Measurements from ENCODE around the gene JAK2. TPM values are rescaled to one million over a fixed set of nuclear protein-coding genes. Genes with fewer than 3 reads are reported as not detected.

Gene JAK2
- total RNA-seq, 2 donors from 2014 or later = 10.4 to 12.3 TPM

DNA sequence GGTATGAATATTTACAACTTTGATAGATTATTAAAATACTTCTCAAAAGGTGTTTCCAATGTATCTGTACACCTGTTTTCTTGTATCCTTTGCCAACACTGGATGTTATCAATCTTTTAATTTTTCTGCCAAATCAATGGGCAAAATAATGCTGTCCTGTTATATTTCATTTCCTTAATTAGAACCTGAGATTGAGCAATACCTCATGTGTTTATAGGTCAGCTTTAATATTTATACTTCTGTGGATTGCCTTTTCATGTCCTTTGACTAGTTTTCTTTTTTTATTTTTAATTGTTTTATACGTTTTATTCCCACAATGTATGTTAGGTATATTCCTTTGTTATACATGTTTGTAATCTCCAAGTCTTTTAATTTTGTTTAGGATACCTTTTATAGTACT is 77.6 kb downstream of the JAK2 start:
- Mint-ChIP-seq H3K9me3 (no peaks in the 10 kb centered on the region), H3K27ac (no peak overlapping the region), H3K36me3 (ENCODE audit: low read depth) (peaks cover 3% of the 10 kb centered on the region), H3K4me3 (no peak overlapping the region), H3K27me3 (ENCODE audit: insufficient read depth) (no peaks in the 10 kb centered on the region), H3K4me1 (no peaks in the 10 kb centered on the region)
- H3K4me1 ChIP-seq (ENCODE audit: control insufficient read depth, insufficient read depth, low read length) = no peaks in the 10 kb centered on the region
- H3K27me3 ChIP-seq (ENCODE audit: control insufficient read depth, insufficient read depth, low read length, poor library complexity, severe bottlenecking) = no peaks in the 10 kb centered on the region
- no peak overlapping the region for H3K9ac ChIP-seq (ENCODE audit: extremely low read depth, low read length, poor library complexity, severe bottlenecking)
- DNase-seq = no peak
- TF ChIP-seq, protein P1, sequence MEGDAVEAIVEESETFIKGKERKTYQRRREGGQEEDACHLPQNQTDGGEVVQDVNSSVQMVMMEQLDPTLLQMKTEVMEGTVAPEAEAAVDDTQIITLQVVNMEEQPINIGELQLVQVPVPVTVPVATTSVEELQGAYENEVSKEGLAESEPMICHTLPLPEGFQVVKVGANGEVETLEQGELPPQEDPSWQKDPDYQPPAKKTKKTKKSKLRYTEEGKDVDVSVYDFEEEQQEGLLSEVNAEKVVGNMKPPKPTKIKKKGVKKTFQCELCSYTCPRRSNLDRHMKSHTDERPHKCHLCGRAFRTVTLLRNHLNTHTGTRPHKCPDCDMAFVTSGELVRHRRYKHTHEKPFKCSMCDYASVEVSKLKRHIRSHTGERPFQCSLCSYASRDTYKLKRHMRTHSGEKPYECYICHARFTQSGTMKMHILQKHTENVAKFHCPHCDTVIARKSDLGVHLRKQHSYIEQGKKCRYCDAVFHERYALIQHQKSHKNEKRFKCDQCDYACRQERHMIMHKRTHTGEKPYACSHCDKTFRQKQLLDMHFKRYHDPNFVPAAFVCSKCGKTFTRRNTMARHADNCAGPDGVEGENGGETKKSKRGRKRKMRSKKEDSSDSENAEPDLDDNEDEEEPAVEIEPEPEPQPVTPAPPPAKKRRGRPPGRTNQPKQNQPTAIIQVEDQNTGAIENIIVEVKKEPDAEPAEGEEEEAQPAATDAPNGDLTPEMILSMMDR (conservative IDR thresholded peaks at IDR 0.05) = no peak
- H3K27ac ChIP-seq (ENCODE audit: low read depth, low read length) = no peak overlapping the region
- H3K36me3 ChIP-seq (ENCODE audit: control insufficient read depth, insufficient read depth, low read length) = peaks cover 3% of the 10 kb centered on the region
- H3K4me3 ChIP-seq (ENCODE audit: low read length) = no peak overlapping the region
- H3K9me3 ChIP-seq (ENCODE audit: control insufficient read depth, low read length) = no peaks in the 10 kb centered on the region
- WGBS, 2 experiments (ENCODE audit: insufficient coverage in 1 of 2, insufficient read length in 1 of 2) = no CpG with 5 or more reads among the region's 1 CpG

DNA sequence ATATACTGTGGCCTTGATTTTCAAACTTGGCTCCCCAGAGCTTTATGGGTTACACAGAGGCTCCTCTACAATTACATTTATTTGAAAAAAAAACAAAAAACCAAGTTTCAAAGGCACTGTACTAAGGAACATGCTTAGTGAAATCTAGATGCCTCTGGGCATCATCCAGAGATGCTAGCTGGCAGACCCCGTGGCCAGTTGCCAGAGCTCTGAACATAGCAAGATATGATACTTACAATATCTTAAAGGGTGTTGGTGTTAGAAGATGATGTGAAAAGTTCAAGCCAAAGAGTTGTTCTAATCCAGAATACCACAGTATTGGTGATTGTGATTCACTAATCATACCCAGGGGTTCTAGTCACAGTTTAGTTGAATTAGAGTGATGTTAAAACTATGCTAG is 87.8 kb downstream of the JAK2 start:
- H3K36me3 Mint-ChIP-seq (ENCODE audit: low read depth) = peaks cover 20% of the 10 kb centered on the region
- no peak overlapping the region for H3K4me3 Mint-ChIP-seq
- DNase-seq = no peak
- Histone ChIP-seq H3K27me3 (ENCODE audit: control insufficient read depth, insufficient read depth, low read length, poor library complexity, severe bottlenecking) (no peaks in the 10 kb centered on the region), H3K36me3 (ENCODE audit: control insufficient read depth, insufficient read depth, low read length) (peaks cover 20% of the 10 kb centered on the region), H3K27ac (ENCODE audit: low read depth, low read length) (no peak overlapping the region), H3K9ac (ENCODE audit: extremely low read depth, low read length, poor library complexity, severe bottlenecking) (no peak overlapping the region), H3K4me1 (ENCODE audit: control insufficient read depth, insufficient read depth, low read length) (no peaks in the 10 kb centered on the region), H3K4me3 (ENCODE audit: low read length) (no peak overlapping the region), H3K9me3 (ENCODE audit: control insufficient read depth, low read length) (no peaks in the 10 kb centered on the region)
- no peak overlapping the region for H3K27ac Mint-ChIP-seq
- WGBS, 2 experiments (ENCODE audit: insufficient coverage in 1 of 2, insufficient read length in 1 of 2) = 89% methylated on average over 1 of the region's 1 CpG; no CpG with 5 or more reads in 1 of the 2 experiments
- TF ChIP-seq, protein P1 (conservative IDR thresholded peaks at IDR 0.05) = no peak
- H3K4me1 Mint-ChIP-seq = no peaks in the 10 kb centered on the region
- no peaks in the 10 kb centered on the region for H3K27me3 Mint-ChIP-seq (ENCODE audit: insufficient read depth)
- no peaks in the 10 kb centered on the region for H3K9me3 Mint-ChIP-seq

GRCh38 chr9:5073701-5074100 is 88.6 kb downstream of the JAK2 start:
- no peak for DNase-seq

More at GRCh38 chr9:5073701-5074100, 88.6 kb downstream of the JAK2 start:
- H3K27me3 ChIP-seq (ENCODE audit: control insufficient read depth, insufficient read depth, low read length, poor library complexity, severe bottlenecking) = no peaks in the 10 kb centered on the region
- 92 to 100% methylated on average over 1 of the region's 1 CpG for WGBS, 2 experiments (ENCODE audit: insufficient coverage in 1 of 2, insufficient read length in 1 of 2)
- H3K9me3 ChIP-seq (ENCODE audit: control insufficient read depth, low read length) = no peaks in the 10 kb centered on the region
- H3K4me1 ChIP-seq (ENCODE audit: control insufficient read depth, insufficient read depth, low read length) = no peaks in the 10 kb centered on the region
- no peaks in the 10 kb centered on the region for H3K27me3 Mint-ChIP-seq (ENCODE audit: insufficient read depth)
- H3K9ac ChIP-seq (ENCODE audit: extremely low read depth, low read length, poor library complexity, severe bottlenecking) = no peak overlapping the region
- TF ChIP-seq, protein P1 (conservative IDR thresholded peaks at IDR 0.05) = no peak
- H3K36me3 Mint-ChIP-seq (ENCODE audit: low read depth) = peaks cover 20% of the 10 kb centered on the region
- H3K36me3 ChIP-seq (ENCODE audit: control insufficient read depth, insufficient read depth, low read length) = peaks cover 19% of the 10 kb centered on the region
- H3K4me1 Mint-ChIP-seq = no peaks in the 10 kb centered on the region
- H3K9me3 Mint-ChIP-seq = no peaks in the 10 kb centered on the region
- no peak overlapping the region for H3K4me3 ChIP-seq (ENCODE audit: low read length)
- no peak overlapping the region for H3K27ac ChIP-seq (ENCODE audit: low read depth, low read length)
- no peak overlapping the region for H3K4me3 Mint-ChIP-seq
- no peak overlapping the region for H3K27ac Mint-ChIP-seq

Data from endodermal cell (in vitro differentiated cells).